Measurements from ENCODE around the gene STXBP5. TPM values are rescaled to one million over a fixed set of nuclear protein-coding genes. Genes with fewer than 3 reads are reported as not detected.

The STXBP5 gene
- total and polyA plus RNA-seq, 9 of the 15 experiments (the other 6 are each of a cell fraction or from before 2014, with no cell fraction given) = 23.3 to 172 (median 71.5) TPM

- TF ChIP-seq KLF1 (tag; IDR thresholded peaks at IDR 0.05) (no peak), DNMT1 (IDR thresholded peaks at IDR 0.05) (no peak), ZNF280A (IDR thresholded peaks at IDR 0.05; ENCODE audit: low read depth, partially characterized antibody) (no peak), FUS (optimal IDR thresholded peaks at IDR 0.05; ENCODE audit: low read depth, low read length) (no peak), RAD51 (IDR thresholded peaks at IDR 0.05; ENCODE audit: borderline replicate concordance, low read depth) (no peak), ZBTB17 (CRISPR knock-in tag; IDR thresholded peaks at IDR 0.05) (no peak), BHLHE40 (IDR thresholded peaks at IDR 0.05; ENCODE audit: low read length) (no peak), HDAC8 (tag; IDR thresholded peaks at IDR 0.05) (no peak), TCFL5 (CRISPR knock-in tag; conservative IDR thresholded peaks at IDR 0.05) (no peak), SAP30 (IDR thresholded peaks at IDR 0.05; ENCODE audit: borderline replicate concordance, insufficient read depth, low read depth, low read length, poor library complexity, severe bottlenecking) (no peak), ZNF311 (CRISPR knock-in tag; IDR thresholded peaks at IDR 0.05) (no peak), THRA (IDR thresholded peaks at IDR 0.05) (no peak), E2F6 (IDR thresholded peaks at IDR 0.05; ENCODE audit: borderline replicate concordance in 1 of 2, extremely low read depth in 1 of 2, insufficient read depth in 1 of 2, insufficient read length in 1 of 2, low read depth in 1 of 2, low read length in 1 of 2, poor library complexity in 1 of 2, severe bottlenecking in 1 of 2) (no peak), SMARCA5 (IDR thresholded peaks at IDR 0.05) (no peak), ZNF140 (CRISPR knock-in tag; IDR thresholded peaks at IDR 0.05) (no peak), ZNF436 (CRISPR knock-in tag; IDR thresholded peaks at IDR 0.05) (no peak), ILK (tag; IDR thresholded peaks at IDR 0.05; ENCODE audit: borderline replicate concordance, low read depth) (no peak), ARID1B (IDR thresholded peaks at IDR 0.05) (peak; percentile 93), MED1 (CRISPR knock-in tag; IDR thresholded peaks at IDR 0.05; ENCODE audit: borderline replicate concordance) (no peak), DIDO1 (tag; IDR thresholded peaks at IDR 0.05; ENCODE audit: low read depth) (no peak), TCF3 (CRISPR knock-in tag; IDR thresholded peaks at IDR 0.05) (peak; percentile 86), TBP (optimal IDR thresholded peaks at IDR 0.05; ENCODE audit: low read depth, low read length) (no peak), NR1H2 (CRISPR knock-in tag; IDR thresholded peaks at IDR 0.05) (no peak), TSC22D4 (tag; IDR thresholded peaks at IDR 0.05) (no peak), FOXM1 (IDR thresholded peaks at IDR 0.05; ENCODE audit: low read depth) (peak; percentile 29), FOXM1 (CRISPR knock-in tag; IDR thresholded peaks at IDR 0.05; ENCODE audit: low read depth) (no peak)
Observed at GRCh38 chr6:147222160-147222838, 18.1 kb downstream of the STXBP5 start (continued).

Measured in K562 (cell line).